Left ventricle myocardium inferior (tissue), 1 donor: ENCODE data around the gene NSD1. TPM values are rescaled to one million over a fixed set of nuclear protein-coding genes. Genes with fewer than 3 reads are reported as not detected.

Experiments
- DNase-seq: peaks from one replicate; pipeline ENCODE4 v3.0.0-alpha.2; 2020
- H3K27ac ChIP-seq: fragments of 200-600 bp; replicated peaks from 2 replicates; pipeline ENCODE4 v1.8.0; 2021
- H3K27me3 ChIP-seq: fragments of 200-600 bp; 2 replicates; pipeline ENCODE4 v1.8.0; 2021; ENCODE audit warnings: low read depth
- H3K36me3 ChIP-seq: fragments of 200-600 bp; 2 replicates; pipeline ENCODE4 v1.8.0; 2021
- H3K4me1 ChIP-seq: fragments of 200-600 bp; 2 replicates; pipeline ENCODE4 v1.8.0; 2021
- H3K4me3 ChIP-seq: fragments of 200-600 bp; 2 replicates; pipeline ENCODE4 v1.8.0; 2021; ENCODE audit warnings: mild to moderate bottlenecking, moderate library complexity
- H3K9me3 ChIP-seq: fragments of 200-600 bp; replicated peaks from 2 replicates; pipeline ENCODE4 v1.8.0; 2021
- CTCF ChIP-seq: fragments of 200-600 bp; IDR thresholded peaks from 2 replicates; pipeline ENCODE4 v1.8.0; 2021; ENCODE audit warnings: antibody characterized with exemption, mild to moderate bottlenecking, borderline replicate concordance
- intact Hi-C: fragments of 100-400 bp; cut with micrococcal nuclease; formaldehyde crosslinking; loops from one replicate; pipeline ENCODE4 v1.11.0; 2022
- total RNA-seq: library from RNA; stranded (reverse); fragmentation: NEBNext Ultra II Directional; extraction: Animal tissue kit (Norgen Biotek cat#: 25700); gene quantifications from one replicate; pipeline ENCODE4 v1.2.1, GENCODE V29; 2021
- donor health status: DM: no; HTN: yes; CAD: no; lungs with severe emphysema.

The NSD1 gene
- total RNA-seq, 1 donor from 2014 or later = 40.8 TPM

- Histone ChIP-seq H3K4me1 (peaks cover 71% of the 10 kb centered on the region), H3K9me3 (no peaks in the 10 kb centered on the region), H3K27ac (peak overlapping the region; percentile 77), H3K36me3 (peaks cover 28% of the 10 kb centered on the region), H3K4me3 (peak overlapping the region; percentile 97), H3K27me3 (no peaks in the 10 kb centered on the region)
- intact Hi-C loops = no loop called here
- no peak for DNase-seq
- no peak for TF ChIP-seq CTCF
Observed at GRCh38 chr5:177301503-177302165, 168.1 kb downstream of the NSD1 start.

- no peak for DNase-seq
- Histone ChIP-seq H3K4me3 (peak overlapping the region; percentile 97), H3K36me3 (peaks cover 34% of the 10 kb centered on the region), H3K4me1 (peaks cover 65% of the 10 kb centered on the region), H3K9me3 (no peaks in the 10 kb centered on the region), H3K27me3 (no peaks in the 10 kb centered on the region), H3K27ac (peak overlapping the region; percentile 93)
- intact Hi-C loops = no loop called here
- TF ChIP-seq CTCF = no peak
Observed at GRCh38 chr5:177302354-177303110, 169.0 kb downstream of the NSD1 start.

DNA sequence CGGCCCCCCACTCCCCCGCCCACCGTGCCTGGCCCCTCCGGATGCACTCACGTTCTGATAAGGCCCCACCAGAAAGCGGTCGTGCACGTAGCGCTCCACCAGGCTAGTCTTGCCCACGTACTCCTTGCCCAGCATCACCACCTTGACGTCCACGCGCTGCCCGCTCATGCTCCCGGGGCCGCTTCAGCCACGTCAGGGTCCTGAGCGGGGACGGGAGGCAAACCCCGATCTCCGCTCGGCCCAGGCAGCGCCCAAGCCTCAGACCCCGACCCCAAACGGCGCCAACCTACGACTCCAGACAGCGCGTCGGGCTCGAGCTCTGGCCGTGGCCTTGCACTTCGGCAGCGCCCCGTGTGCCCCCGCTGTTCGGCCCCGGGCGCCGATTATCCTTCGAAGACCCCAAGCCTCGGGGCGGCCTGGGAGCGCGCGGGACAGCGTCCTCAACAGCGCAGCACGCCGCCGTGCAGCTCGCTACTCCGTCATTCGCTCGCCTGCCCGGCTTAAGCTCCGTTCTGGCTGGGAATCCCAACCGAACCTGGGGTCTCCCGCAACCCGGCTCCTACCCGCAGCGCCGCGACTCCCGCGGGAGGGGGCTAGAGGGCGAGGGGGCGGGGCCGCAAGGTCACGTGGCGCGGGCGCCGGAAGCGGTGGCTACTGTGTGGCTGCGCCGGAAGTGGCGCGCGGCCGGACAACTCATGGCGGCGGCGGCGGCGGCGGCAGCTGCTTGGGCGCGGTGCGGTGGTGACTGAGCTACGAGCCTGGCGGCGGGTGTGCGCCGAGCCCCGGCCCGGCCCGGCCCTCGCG is 169.8 kb downstream of the NSD1 start, which contains the start of the genes PRELID1 and RAB24:
Gene PRELID1, plus strand, starts transcription at position 679 of the 804 bp plus-strand sequence. CDS start 187 bp downstream, outside the sequence.
Gene RAB24, minus strand, starts transcription at position 599 of the 804 bp plus-strand sequence. Its CDS starts 431 bp downstream, at position 168.
- intact Hi-C loops = no loop called here
- H3K36me3 ChIP-seq = peaks cover 30% of the 10 kb centered on the region
- peaks cover 65% of the 10 kb centered on the region for H3K4me1 ChIP-seq
- H3K27ac ChIP-seq = peak within 1 kb of the TSS; percentile 93
- H3K27me3 ChIP-seq = no peaks in the 10 kb centered on the region
- peak; percentile 32 for TF ChIP-seq CTCF
- peak; percentile 92 for DNase-seq
- peak within 1 kb of the TSS; percentile 97 for H3K4me3 ChIP-seq
- H3K9me3 ChIP-seq = no peaks in the 10 kb centered on the region

DNA sequence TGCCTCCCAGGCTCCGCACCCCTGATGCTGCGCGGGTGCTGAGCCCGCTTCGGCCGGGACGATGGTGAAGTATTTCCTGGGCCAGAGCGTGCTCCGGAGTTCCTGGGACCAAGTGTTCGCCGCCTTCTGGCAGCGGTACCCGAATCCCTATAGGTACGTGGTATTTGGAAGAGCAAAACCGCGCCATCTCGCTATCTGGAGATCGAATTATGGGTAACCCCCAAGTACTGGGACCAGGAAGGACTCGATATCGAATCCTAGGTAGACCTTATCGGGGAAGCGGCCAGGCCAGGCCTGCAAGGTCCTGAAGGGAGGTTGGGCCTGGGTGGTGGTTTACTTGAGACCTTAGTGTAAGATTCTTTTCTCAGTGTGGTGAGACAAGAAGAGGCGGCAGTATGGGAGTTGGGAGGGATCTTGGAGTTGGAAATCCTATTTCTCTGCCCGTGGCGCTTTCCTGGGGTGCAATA is 170.4 kb downstream of the NSD1 start:
- peaks cover 29% of the 10 kb centered on the region for H3K36me3 ChIP-seq
- DNase-seq = no peak
- H3K27me3 ChIP-seq = no peaks in the 10 kb centered on the region
- H3K27ac ChIP-seq = peak overlapping the region; percentile 93
- no peaks in the 10 kb centered on the region for H3K9me3 ChIP-seq
- no peak for TF ChIP-seq CTCF
- peaks cover 68% of the 10 kb centered on the region for H3K4me1 ChIP-seq
- peak overlapping the region; percentile 97 for H3K4me3 ChIP-seq
- intact Hi-C loops = no loop called here
